ENCODE results near the gene CDKN2B.

The CDKN2B gene

DNA sequence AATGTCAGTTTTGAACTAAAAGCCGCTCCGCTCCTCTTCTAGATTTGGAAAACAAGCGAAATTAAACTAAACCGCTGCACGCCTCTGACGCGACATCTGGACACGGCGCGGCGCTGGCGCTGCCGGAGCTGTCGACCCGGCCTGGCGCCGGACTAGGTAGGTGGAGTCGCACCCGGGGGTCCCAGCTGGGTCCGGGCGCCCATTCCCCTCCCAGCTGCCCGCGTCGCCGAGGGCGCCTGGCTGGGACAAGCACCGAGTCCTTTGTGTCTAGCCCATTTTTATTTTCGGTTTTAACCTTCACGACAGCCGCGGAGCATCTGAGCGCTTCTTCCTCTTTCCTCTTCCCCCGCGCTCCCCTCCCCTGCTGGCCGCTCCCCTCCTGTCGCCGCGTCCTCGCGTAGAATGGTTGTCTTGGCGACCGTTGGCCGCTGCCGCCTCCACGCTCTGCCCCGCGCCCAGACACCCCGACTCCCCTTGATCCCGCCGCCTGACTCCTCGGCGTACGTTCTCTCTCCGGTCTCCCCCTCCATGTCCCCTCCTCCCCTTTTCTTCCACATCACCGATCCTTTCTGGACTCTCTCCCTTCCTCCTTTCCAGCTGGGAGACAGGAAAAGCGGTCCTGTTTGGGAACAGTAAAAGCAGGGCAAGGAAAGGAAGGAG is 14.0 kb downstream of the CDKN2B start:
- DNase-seq (ENCODE audit: low read depth, low spot score): no peak
- POLR2A ChIA-PET: interaction anchor here (1.8 kb wide), 1 partner anchor 14 kb away, joined by 7 read pairs; the partner anchor contains the start of gene CDKN2B
- TF ChIP-seq, protein P1, sequence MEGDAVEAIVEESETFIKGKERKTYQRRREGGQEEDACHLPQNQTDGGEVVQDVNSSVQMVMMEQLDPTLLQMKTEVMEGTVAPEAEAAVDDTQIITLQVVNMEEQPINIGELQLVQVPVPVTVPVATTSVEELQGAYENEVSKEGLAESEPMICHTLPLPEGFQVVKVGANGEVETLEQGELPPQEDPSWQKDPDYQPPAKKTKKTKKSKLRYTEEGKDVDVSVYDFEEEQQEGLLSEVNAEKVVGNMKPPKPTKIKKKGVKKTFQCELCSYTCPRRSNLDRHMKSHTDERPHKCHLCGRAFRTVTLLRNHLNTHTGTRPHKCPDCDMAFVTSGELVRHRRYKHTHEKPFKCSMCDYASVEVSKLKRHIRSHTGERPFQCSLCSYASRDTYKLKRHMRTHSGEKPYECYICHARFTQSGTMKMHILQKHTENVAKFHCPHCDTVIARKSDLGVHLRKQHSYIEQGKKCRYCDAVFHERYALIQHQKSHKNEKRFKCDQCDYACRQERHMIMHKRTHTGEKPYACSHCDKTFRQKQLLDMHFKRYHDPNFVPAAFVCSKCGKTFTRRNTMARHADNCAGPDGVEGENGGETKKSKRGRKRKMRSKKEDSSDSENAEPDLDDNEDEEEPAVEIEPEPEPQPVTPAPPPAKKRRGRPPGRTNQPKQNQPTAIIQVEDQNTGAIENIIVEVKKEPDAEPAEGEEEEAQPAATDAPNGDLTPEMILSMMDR (IDR thresholded peaks at IDR 0.05; ENCODE audit: insufficient read depth, low read length, missing control alignments): no peak
- H3K4me3 ChIP-seq (ENCODE audit: low read depth, low read length): peak overlapping the region; percentile 87
- CTCF ChIA-PET: interaction anchor here (0.7 to 10.5 kb wide), 8 partner anchors 8 to 182 kb away, joined by 3 to 129 read pairs (median 3); partner anchors contain the start of gene CDKN2B

DNA sequence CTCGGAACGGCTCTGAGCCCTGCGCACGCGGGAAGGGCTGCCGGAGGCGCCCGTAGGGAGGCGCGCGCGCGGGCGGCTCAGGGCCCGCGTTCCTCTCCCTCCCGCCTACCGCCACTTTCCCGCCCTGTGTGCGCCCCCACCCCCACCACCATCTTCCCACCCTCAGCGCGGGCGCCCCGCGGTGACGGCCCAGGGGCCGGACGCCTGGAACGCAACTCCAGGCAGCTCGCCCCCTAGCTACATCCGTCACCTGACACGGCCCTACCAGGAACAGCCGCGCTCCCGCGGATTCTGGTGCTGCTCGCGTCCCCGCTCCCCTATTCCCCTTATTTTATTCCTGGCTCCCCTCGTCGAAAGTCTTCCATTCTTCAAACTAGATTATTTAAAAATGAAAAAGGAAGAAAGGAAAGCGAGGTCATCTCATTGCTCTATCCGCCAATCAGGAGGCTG is 14.5 kb downstream of the CDKN2B start, which contains the start of gene CDKN2B-AS1:
TSS of gene CDKN2B-AS1 (plus strand) at position 236 of the 450 bp plus-strand sequence.
- DNase-seq (ENCODE audit: low read depth, low spot score): no peak
- TF ChIP-seq, protein P1 (IDR thresholded peaks at IDR 0.05; ENCODE audit: insufficient read depth, low read length, missing control alignments): peak; percentile 41
- POLR2A ChIA-PET: interaction anchor here (1.8 kb wide), 1 partner anchor 14 kb away, joined by 7 read pairs; the partner anchor contains the start of gene CDKN2B
- CTCF ChIA-PET: interaction anchor here (0.7 to 10.5 kb wide), 8 partner anchors 8 to 245 kb away, joined by 3 to 129 read pairs (median 4); partner anchors contain the start of gene CDKN2B
- H3K4me3 ChIP-seq (ENCODE audit: low read depth, low read length): peak within 1 kb of the TSS; percentile 87

DNA sequence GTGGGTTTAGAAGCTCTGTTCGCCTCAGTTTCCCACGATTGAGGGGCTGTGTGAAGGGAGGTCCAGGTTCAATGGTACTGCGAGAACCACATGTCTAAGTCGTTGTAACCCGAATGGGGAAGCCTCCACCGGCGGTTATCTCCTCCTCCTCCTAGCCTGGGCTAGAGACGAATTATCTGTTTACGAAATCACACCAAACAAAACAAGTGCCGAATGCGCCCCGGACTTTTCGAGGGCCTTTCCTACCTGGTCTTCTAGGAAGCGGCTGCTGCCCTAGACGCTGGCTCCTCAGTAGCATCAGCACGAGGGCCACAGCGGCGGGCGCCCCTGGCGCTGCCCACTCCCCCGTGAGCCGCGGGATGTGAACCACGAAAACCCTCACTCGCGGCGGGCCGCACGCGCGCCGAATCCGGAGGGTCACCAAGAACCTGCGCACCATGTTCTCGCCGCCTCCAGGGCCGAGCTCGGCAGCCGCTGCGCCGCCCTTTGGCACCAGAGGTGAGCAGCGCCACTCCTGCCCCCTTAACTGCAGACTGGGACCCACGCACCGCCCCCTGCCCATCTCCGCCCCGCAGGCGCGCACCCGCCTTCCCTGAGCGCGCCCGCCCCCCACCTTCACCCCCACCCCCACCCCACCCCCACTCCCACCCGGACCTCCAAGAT is 15.1 kb downstream of the CDKN2B start, which contains the start of gene CDKN2A:
TSS of gene CDKN2A (minus strand) at position 500 of the 663 bp plus-strand sequence.
- peak within 1 kb of the TSS; percentile 87 for H3K4me3 ChIP-seq (ENCODE audit: low read depth, low read length)
- ChIA-PET CTCF (interaction anchor here (1.0 to 10.5 kb wide), 9 partner anchors 10 to 249 kb away, joined by 3 to 129 read pairs (median 3); partner anchors contain the start of gene CDKN2B), POLR2A (interaction anchor here (1.8 kb wide), 1 partner anchor 15 kb away, joined by 7 read pairs; the partner anchor contains the start of gene CDKN2B)
- TF ChIP-seq, protein P1 (IDR thresholded peaks at IDR 0.05; ENCODE audit: insufficient read depth, low read length, missing control alignments): peak; percentile 21
- DNase-seq (ENCODE audit: low read depth, low spot score): no peak

DNA sequence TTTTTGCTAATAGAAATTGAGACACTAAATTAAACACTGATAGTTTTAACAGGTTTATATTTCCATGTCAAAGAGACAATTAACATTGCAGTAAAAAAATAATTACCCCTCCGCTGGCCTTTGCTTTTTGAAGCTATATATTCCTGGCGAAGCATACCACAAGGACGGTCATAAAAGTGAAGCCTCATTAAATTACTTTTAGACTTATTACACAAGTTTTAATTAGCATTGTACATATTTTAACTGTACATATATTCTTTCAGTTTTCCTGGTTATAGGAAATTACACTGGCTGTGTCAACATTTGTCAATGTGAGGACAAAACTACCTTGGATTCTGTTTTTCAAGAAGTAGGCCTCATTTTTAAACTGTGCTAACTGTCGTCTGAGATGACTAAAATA is 16.1 kb downstream of the CDKN2B start:
- DNase-seq (ENCODE audit: low read depth, low spot score): no peak
- peak overlapping the region; percentile 87 for H3K4me3 ChIP-seq (ENCODE audit: low read depth, low read length)
- ChIA-PET POLR2A (no interaction called here), CTCF (interaction anchor here (0.6 to 10.5 kb wide), 10 partner anchors 9 to 250 kb away, joined by 3 to 129 read pairs (median 3); partner anchors contain the start of gene CDKN2B)
- TF ChIP-seq, protein P1 (IDR thresholded peaks at IDR 0.05; ENCODE audit: insufficient read depth, low read length, missing control alignments): no peak

DNA sequence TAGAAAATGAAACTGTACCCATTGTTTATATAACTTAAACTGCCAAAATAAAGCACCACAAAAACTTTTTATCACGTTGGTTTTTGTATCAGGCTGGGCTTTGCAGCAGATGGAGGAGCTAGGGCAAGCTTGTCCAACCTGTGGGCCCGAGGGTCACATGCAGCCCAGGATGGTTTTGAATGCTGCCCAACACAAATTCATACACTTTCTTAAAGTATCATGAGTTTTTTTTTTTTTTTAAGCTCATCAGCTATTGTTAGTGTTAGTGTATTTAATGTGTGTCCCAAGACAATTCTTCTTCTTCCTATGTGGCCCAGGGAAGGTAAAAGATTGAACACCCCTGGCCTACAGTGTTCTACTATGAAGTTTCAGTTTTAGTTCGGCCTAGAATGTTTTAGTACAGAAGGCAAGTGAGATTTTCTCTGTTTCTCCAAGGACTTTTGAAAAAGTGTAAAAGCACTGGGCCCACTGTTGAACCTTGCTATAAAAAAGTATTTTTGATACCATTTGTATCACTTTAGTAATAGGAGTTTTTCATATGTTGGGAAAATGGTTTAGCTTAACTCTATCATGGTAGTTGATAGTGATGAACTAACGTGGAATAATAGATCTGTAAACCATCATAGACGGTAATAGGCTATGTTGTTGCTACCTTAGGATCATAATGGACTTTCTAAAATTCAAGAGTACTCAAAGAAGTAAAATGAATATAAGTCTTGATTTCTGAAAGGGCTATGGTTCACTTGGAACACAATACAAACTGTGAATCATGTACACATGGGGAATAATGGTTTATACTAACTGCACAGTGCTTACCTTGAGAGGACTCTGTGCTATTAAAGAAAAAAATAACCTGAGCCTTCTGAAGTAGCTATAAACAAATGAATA is 17.8 kb downstream of the CDKN2B start:
- DNase-seq (ENCODE audit: low read depth, low spot score): no peak
- POLR2A ChIA-PET: interaction anchor here (0.7 kb wide), 1 partner anchor 10 kb away, joined by 3 read pairs; no protein-coding TSS in a partner anchor
- CTCF ChIA-PET: interaction anchor here (0.7 to 10.5 kb wide), 8 partner anchors 17 to 253 kb away, joined by 3 to 129 read pairs (median 7); partner anchors contain the start of gene CDKN2B
- TF ChIP-seq, protein P1 (IDR thresholded peaks at IDR 0.05; ENCODE audit: insufficient read depth, low read length, missing control alignments): no peak
- H3K4me3 ChIP-seq (ENCODE audit: low read depth, low read length): no peak overlapping the region
